K562 (cell line): ENCODE measurements around the gene DTNBP1. TPM values are rescaled to one million over a fixed set of nuclear protein-coding genes. Genes with fewer than 3 reads are reported as not detected.
A peak's percentile ranks its signal among the peaks of the same experiment; 100 is the strongest.
"Not testable (repeated sequence)": the region's sequence is repeated elsewhere in the genome, so short reads cannot be mapped to it uniquely, and the experiment has no call there.

Source experiments
- ATAC-seq: fragments of 200-7000 bp; cut with Tn5 transposase; 3 replicates; pipeline ENCODE4 v1.9.1; 2020; ENCODE audit warnings: moderate library complexity
- BruUV-seq: library from RNA; stranded (reverse); fragments of 400-500 nt; replicated peaks from 2 replicates; lab custom pipeline; 2021; lab: Mats Ljungman, UMichigan
- CTCF ChIA-PET: fragments of 300-600 bp; formaldehyde crosslinking; extraction: SDS; loops from one replicate; lab custom pipeline; 2021; ENCODE audit warnings: low intra/inter-chr PET ratio; lab: Yijun Ruan, JAX
- POLR2A ChIA-PET: fragments of 300-600, 350-650 bp; sonication (Branson Sonifier 250); formaldehyde crosslinking; extraction: SDS; loops from one replicate; lab custom pipeline; 2021; ENCODE audit warnings: antibody characterized with exemption, inconsistent platforms; lab: Yijun Ruan, JAX
- DNase-seq, 4 experiments: peaks; one replicate each; pipeline versions ENCODE4 v3.0.0 to v3.0.0-alpha.2; 2011 to 2018; ENCODE audit warnings: low spot score in 3 of 4, mixed read lengths in 3 of 4; ENCODE audit errors: extremely low read depth in 1 of 4
- FAIRE-seq: peaks from 2 replicates; lab custom pipeline; 2011; peaks lifted over from hg19 to GRCh38; lab: Jason Lieb, UNC
- H2AFZ ChIP-seq: 2 replicates; pipeline ENCODE4 v1.6.0; 2011; ENCODE audit warnings: low read depth, low read length, control low read depth, inconsistent platforms
- H3K27ac ChIP-seq: fragments of 200-600 bp; 3 replicates; pipeline ENCODE4 v1.8.0; 2011; ENCODE audit warnings: low read depth, mild to moderate bottlenecking, control low read depth, inconsistent platforms, low read length, moderate library complexity, mixed read lengths; ENCODE audit errors: extremely low read depth
- H3K27me3 ChIP-seq, 2 experiments: fragments of 300-600 bp in 1 of 2; 2 replicates in 1 of 2; 3 replicates in 1 of 2; pipeline versions ENCODE4 v1.6.0 to v1.8.0; 2011; ENCODE audit warnings: inconsistent platforms in 2 of 2, low read length in 2 of 2, mild to moderate bottlenecking in 1 of 2, mixed read lengths in 1 of 2, moderate library complexity in 1 of 2; ENCODE audit not compliant: control insufficient read depth in 2 of 2, insufficient read depth in 2 of 2
- H3K36me3 ChIP-seq: fragments of 300-600 bp; 3 replicates; pipeline ENCODE4 v1.8.0; 2011; ENCODE audit warnings: mild to moderate bottlenecking, low read length, inconsistent platforms; ENCODE audit not compliant: control insufficient read depth, insufficient read depth
- H3K4me1 ChIP-seq, 2 experiments: fragments of 200-600 bp in 1 of 2; replicated peaks in 1 of 2; 2 replicates in 1 of 2; 3 replicates in 1 of 2; pipeline versions ENCODE4 v1.5.1 to v1.8.0; 2011; ENCODE audit warnings: inconsistent platforms in 2 of 2, low read length in 2 of 2, mild to moderate bottlenecking in 1 of 2, mixed read lengths in 1 of 2, moderate library complexity in 1 of 2; ENCODE audit not compliant: control insufficient read depth in 2 of 2, insufficient read depth in 2 of 2
- H3K4me2 ChIP-seq: 2 replicates; pipeline ENCODE4 v1.6.1; 2011; ENCODE audit warnings: low read length, control low read depth, inconsistent platforms, mixed read lengths; ENCODE audit not compliant: insufficient read depth
- H3K4me3 ChIP-seq: fragments of 200-600 bp; sonication (generic), shearing (Covaris generic); 2 replicates; pipeline ENCODE4 v1.5.1; 2016; ENCODE audit warnings: control low read depth, inconsistent platforms
- H3K79me2 ChIP-seq: fragments of 200-600 bp; 3 replicates; pipeline ENCODE4 v1.8.0; 2011; ENCODE audit warnings: low read length, inconsistent platforms; ENCODE audit not compliant: control insufficient read depth, insufficient read depth
- H3K9ac ChIP-seq, 2 experiments: 2 replicates each; pipeline versions ENCODE4 v1.6.0 to v1.6.1; 2011; ENCODE audit warnings: low read depth in 2 of 2, low read length in 2 of 2, control low read depth in 1 of 2, inconsistent platforms in 1 of 2, mild to moderate bottlenecking in 1 of 2, mixed read lengths in 1 of 2; ENCODE audit not compliant: insufficient read depth in 1 of 2
- H3K9me1 ChIP-seq: one replicate; pipeline ENCODE4 v1.6.0; 2011; ENCODE audit warnings: inconsistent platforms, mild to moderate bottlenecking, low read length, moderate library complexity; ENCODE audit not compliant: control insufficient read depth, insufficient read depth
- H3K9me3 ChIP-seq: replicated peaks from 2 replicates; pipeline ENCODE4 v1.5.1; 2011; ENCODE audit warnings: low read depth, low read length, inconsistent platforms; ENCODE audit not compliant: control insufficient read depth, insufficient read depth
- H4K20me1 ChIP-seq: replicated peaks from 2 replicates; pipeline ENCODE4 v1.6.1; 2011; ENCODE audit warnings: low read length, inconsistent platforms, mixed read lengths; ENCODE audit not compliant: control insufficient read depth, insufficient read depth
- ARID1B ChIP-seq: fragments of 450-650 bp; IDR thresholded peaks from 2 replicates; pipeline ENCODE4 v1.6.1; 2016; ENCODE audit warnings: antibody characterized with exemption, mild to moderate bottlenecking, inconsistent platforms
- CBFA2T3 ChIP-seq: fragments of 450-650 bp; IDR thresholded peaks from 2 replicates; pipeline ENCODE4 v1.6.1; 2017
- CEBPG ChIP-seq, 3 experiments: fragments of 200-800 bp in 1 of 3; sonication (Bioruptor generic) in 1 of 3; sonication (generic) in 1 of 3; formaldehyde crosslinking in 1 of 3; IDR thresholded peaks in 2 of 3; conservative IDR thresholded peaks in 1 of 3; 2 replicates each; pipeline versions ENCODE4 v1.6.1 to v1.8.0; 2016 to 2022; ENCODE audit warnings: missing compliant biosample characterization in 2 of 3, missing genetic modification characterization in 2 of 3, mild to moderate bottlenecking in 1 of 3, missing genetic modification reagents in 1 of 3
- FOSL1 ChIP-seq: fragments of 200-800 bp; sonication (Bioruptor generic); conservative IDR thresholded peaks from 2 replicates; pipeline ENCODE4 v1.6.1; 2016; ENCODE audit warnings: missing genetic modification characterization, missing compliant biosample characterization
- PATZ1 ChIP-seq: fragments of 250-450 bp; sonication (Bioruptor Pico); IDR thresholded peaks from 2 replicates; pipeline ENCODE4 v1.5.0; 2020; ENCODE audit warnings: mild to moderate bottlenecking, borderline replicate concordance
- TAL1 ChIP-seq: fragments of 450-650 bp; IDR thresholded peaks from 2 replicates; pipeline ENCODE4 v1.6.1; 2016; ENCODE audit warnings: mild to moderate bottlenecking
- TCF3 ChIP-seq: sonication (generic); formaldehyde crosslinking; IDR thresholded peaks from 2 replicates; pipeline ENCODE4 v1.4.0; 2020; ENCODE audit warnings: mild to moderate bottlenecking, missing genetic modification reagents
- TEAD1 ChIP-seq, 2 experiments: fragments of 450-650 bp in 1 of 2; sonication (generic) in 1 of 2; formaldehyde crosslinking; IDR thresholded peaks; 2 replicates each; pipeline versions ENCODE4 v1.4.0 to v1.8.0; 2020 to 2022; ENCODE audit warnings: mild to moderate bottlenecking in 2 of 2, missing genetic modification reagents in 1 of 2
- TEAD4 ChIP-seq, 2 experiments: sonication (generic) in 1 of 2; formaldehyde crosslinking in 1 of 2; IDR thresholded peaks; 2 replicates each; pipeline versions ENCODE4 v1.6.1 to v1.8.0; 2012 to 2022; ENCODE audit warnings: borderline replicate concordance in 1 of 2, inconsistent platforms in 1 of 2, low read length in 1 of 2, mild to moderate bottlenecking in 1 of 2, missing genetic modification reagents in 1 of 2
- WGBS: fragments of 100-300 bp; shearing (Covaris generic); methylation state at CpG from one replicate; pipeline ENCODE4 v1.1.6; 2016; ENCODE audit warnings: low coverage, mixed read lengths; ENCODE audit not compliant: insufficient coverage; ENCODE audit errors: missing lambda C conversion rate; 5-methylcytosine and 5-hydroxymethylcytosine counted together
- in situ Hi-C: fragments of 300-500 bp; cut with MboI; formaldehyde crosslinking; loops from 4 replicates; pipeline ENCODE4 v1.15.0; 2018; ENCODE audit warnings: inconsistent platforms, mixed read lengths
- intact Hi-C: fragments of 100-400 bp; cut with micrococcal nuclease; formaldehyde crosslinking; loops from 2 replicates; pipeline ENCODE4 v1.14.2; 2022
- polyA plus RNA-seq, 8 experiments: library from polyadenylated mRNA; depleted of rRNA in 4 of 8; stranded (reverse) in 5 of 8; unstranded in 3 of 8; fragments of >200 nt; fragmentation: Nextera tagmentation in 2 of 8; fragmentation: Illumina TruSeq in 1 of 8; extraction: Ambion mirVana in 2 of 8; extraction: Trizol in 1 of 8; gene quantifications; 2 replicates each; pipeline versions ENCODE4 v1.2.1 to v1.2.3, GENCODE V29; 2011 to 2014; ENCODE audit warnings: inconsistent platforms in 1 of 8, missing spikeins in 1 of 8
- total RNA-seq, 7 experiments: library from RNA; depleted of rRNA in 6 of 7; stranded (reverse); fragments of >200 nt in 6 of 7; fragmentation: Illumina TruSeq in 2 of 7; extraction: Trizol in 2 of 7; gene quantifications; 2 replicates each; pipeline versions ENCODE4 v1.2.1 to v1.2.3, GENCODE V29; 2011 to 2021; ENCODE audit warnings: low replicate concordance in 1 of 7

DTNBP1 gene
- total and polyA plus RNA-seq, 9 of the 15 experiments (the other 6 are each of a cell fraction or from before 2014, with no cell fraction given), result 16.7 to 54.5 (median 21.4) TPM

- H3K79me2 ChIP-seq, result peaks cover 43% of the 10 kb centered on the region
- intact Hi-C loops (no loop called here), in situ Hi-C loops (no loop called here)
- no peak overlapping the region for H3K4me2 ChIP-seq
- no peak overlapping the region for H3K9ac ChIP-seq
- no peaks in the 10 kb centered on the region for H3K27me3 ChIP-seq
- H3K27ac ChIP-seq, result no peak overlapping the region
- no peak for FAIRE-seq
- peaks cover 17% of the 10 kb centered on the region; the same call in 1 of the 3 replicates for H3K36me3 ChIP-seq
- H2AFZ ChIP-seq, result no peak overlapping the region
- no peaks in the 10 kb centered on the region for H3K9me1 ChIP-seq
- DNase-seq, result no peak
- CTCF ChIA-PET, result no interaction called here
- peaks cover 8 to 9% of the 10 kb centered on the region in 2 experiments; a peak in 4 of 5 replicates for H3K4me1 ChIP-seq
- H4K20me1 ChIP-seq, result no peaks in the 10 kb centered on the region
- BruUV-seq, result no TSS peak
- no peak overlapping the region for H3K4me3 ChIP-seq
- no peak for TF ChIP-seq PATZ1
- no peak for TF ChIP-seq TCF3 (CRISPR knock-in tag)
- POLR2A ChIA-PET, result interaction anchor here (0.5 to 2.5 kb wide), 5 partner anchors 9 to 231 kb away, joined by 3 to 10 read pairs (median 3); partner anchors contain the start of gene DTNBP1
- no peak for ATAC-seq
- no peaks in the 10 kb centered on the region for H3K9me3 ChIP-seq
These were observed 9.2 kb downstream of the DTNBP1 start for GRCh38 chr6:15653581-15653980.

GRCh38 chr6:15650004-15650559 is 12.7 kb downstream of the DTNBP1 start:
- WGBS, result 93% methylated on average over 7 of the region's 7 CpGs
- intact Hi-C loops; H3K9me3 ChIP-seq; FAIRE-seq; H3K27me3 ChIP-seq; H3K9ac ChIP-seq; ATAC-seq; H2AFZ ChIP-seq; H3K4me2 ChIP-seq; H3K27ac ChIP-seq; H3K9me1 ChIP-seq; H4K20me1 ChIP-seq; H3K4me1 ChIP-seq; BruUV-seq; in situ Hi-C loops; DNase-seq; H3K4me3 ChIP-seq; TF ChIP-seq TEAD4 (CRISPR knock-in tag; IDR thresholded peaks at IDR 0.05; ENCODE audit: borderline replicate concordance); CEBPG (CRISPR knock-in tag; IDR thresholded peaks at IDR 0.05): not testable (repeated sequence)
- ChIA-PET CTCF (interaction anchor here (0.5 kb wide), 1 partner anchor 851 kb away, joined by 3 read pairs; no protein-coding TSS in a partner anchor), POLR2A (interaction anchor here (1.1 to 1.2 kb wide), 2 partner anchors 9 to 15 kb away, joined by 3 to 5 read pairs; no protein-coding TSS in a partner anchor)
- peaks cover 20% of the 10 kb centered on the region for H3K79me2 ChIP-seq
- peak; percentile 87 for TF ChIP-seq FOSL1 (tag)
- peak; percentile 35; the same call in 1 of the 2 replicates for TF ChIP-seq TEAD4 (IDR thresholded peaks at IDR 0.05; ENCODE audit: low read length)
- 0 out of 2 replicates have a peak, but pooled peaks have one; percentile 8 for TF ChIP-seq TAL1
- TF ChIP-seq CBFA2T3, result peak; percentile 25; the same call in 1 of the 2 replicates
- peak; percentile 46 for TF ChIP-seq ARID1B
- TF ChIP-seq CEBPG (tag; conservative IDR thresholded peaks at IDR 0.05 in 1 of 2, IDR thresholded peaks at IDR 0.05 in 1 of 2), result peak in 1 of 2 experiments; percentile 42; a peak in 1 of 4 replicates
- 0 out of 4 replicates have a peak, but pooled peaks of 1 of the 2 experiments have one; percentile 25 for TF ChIP-seq TEAD1 (CRISPR knock-in tag; IDR thresholded peaks at IDR 0.05)
- H3K36me3 ChIP-seq, result peaks cover 20% of the 10 kb centered on the region; the same call in 1 of the 3 replicates
